ENCODE results near the gene ZKSCAN8.
"Not testable (repeated sequence)": the region's sequence is repeated elsewhere in the genome, so short reads cannot be mapped to it uniquely, and the experiment has no call there.

Gene ZKSCAN8

DNA sequence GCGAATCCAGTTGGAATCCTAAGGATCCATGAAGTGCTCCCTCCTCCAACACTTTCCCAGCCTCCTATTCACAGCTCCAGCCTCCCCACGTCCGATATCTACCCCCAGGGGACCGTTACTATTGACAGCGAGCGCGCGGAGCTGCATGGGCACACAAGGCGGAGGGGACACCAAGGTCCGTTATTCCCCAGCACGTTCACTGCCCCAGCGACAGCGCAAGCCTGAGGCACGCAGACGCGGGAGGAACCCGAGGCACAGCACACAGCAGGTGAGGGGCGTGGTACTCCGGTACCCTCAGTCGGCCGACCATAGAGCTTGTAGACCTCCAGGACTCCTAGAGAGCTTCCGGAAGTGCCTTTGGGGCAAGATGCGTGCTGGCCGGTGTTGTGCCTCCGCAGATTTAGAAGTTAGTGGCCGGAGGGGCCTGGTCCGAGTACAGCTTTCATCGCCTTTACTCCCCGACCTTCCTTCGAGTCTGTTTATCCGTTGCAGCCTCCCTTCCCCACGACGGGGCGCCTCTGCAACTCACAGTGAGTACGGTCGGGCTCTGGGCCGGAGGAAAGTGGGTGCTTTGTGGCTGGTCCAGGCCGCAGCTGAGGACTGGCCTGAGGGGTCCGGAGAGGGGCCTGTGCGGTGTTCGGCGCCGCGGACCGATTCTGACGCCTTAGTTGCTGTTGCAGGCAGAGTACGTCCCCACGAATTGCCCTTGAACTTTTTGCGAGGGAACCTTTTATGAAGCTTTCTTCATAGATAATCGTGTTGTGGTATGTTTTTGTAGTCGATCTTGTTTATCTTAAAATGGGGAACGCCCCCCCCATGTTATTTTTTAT is at the start of gene ZKSCAN8:
ZKSCAN8 (plus strand) TSS at position 384 of the 830 bp plus-strand sequence. CDS start 6,525 bp downstream, outside the sequence.
- DNase-seq: peak; percentile 92

DNA sequence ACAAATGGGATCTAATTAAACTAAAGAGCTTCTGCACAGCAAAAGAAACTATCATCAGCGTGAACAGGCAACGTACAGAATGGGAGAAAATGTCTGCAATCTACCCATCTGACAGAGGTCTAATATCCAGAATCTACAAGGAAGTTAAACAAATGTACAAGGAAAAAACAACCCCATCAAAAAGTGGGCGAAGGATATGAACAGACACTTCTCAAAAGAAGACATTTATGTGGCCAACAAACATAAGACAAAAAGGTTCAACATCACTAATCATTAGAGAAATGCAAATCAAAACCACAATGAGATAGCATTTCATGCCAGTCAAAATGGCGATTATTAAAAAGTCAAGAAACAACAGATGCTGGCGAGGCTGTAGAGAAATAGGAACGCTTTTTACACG is 39.5 kb upstream of the ZKSCAN8 start:
- not testable (repeated sequence) for DNase-seq

DNA sequence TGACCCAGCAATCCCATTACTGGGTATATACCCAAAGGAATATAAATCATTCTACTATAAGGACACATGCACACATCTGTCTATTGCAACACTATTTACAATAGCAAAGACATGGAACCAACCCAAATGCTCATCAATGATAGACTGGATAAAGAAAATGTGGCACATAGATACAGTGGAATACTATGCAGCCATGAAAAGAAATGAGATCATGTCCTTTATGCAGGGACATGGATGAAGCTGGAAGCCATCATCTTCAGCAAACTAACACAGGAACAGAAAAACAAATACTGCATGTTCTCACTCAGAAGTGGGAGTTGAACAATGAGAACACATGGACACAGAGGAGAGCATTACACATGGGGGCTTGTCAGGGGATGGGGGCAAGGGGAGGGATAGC is 39.0 kb upstream of the ZKSCAN8 start:
- DNase-seq: not testable (repeated sequence)

DNA sequence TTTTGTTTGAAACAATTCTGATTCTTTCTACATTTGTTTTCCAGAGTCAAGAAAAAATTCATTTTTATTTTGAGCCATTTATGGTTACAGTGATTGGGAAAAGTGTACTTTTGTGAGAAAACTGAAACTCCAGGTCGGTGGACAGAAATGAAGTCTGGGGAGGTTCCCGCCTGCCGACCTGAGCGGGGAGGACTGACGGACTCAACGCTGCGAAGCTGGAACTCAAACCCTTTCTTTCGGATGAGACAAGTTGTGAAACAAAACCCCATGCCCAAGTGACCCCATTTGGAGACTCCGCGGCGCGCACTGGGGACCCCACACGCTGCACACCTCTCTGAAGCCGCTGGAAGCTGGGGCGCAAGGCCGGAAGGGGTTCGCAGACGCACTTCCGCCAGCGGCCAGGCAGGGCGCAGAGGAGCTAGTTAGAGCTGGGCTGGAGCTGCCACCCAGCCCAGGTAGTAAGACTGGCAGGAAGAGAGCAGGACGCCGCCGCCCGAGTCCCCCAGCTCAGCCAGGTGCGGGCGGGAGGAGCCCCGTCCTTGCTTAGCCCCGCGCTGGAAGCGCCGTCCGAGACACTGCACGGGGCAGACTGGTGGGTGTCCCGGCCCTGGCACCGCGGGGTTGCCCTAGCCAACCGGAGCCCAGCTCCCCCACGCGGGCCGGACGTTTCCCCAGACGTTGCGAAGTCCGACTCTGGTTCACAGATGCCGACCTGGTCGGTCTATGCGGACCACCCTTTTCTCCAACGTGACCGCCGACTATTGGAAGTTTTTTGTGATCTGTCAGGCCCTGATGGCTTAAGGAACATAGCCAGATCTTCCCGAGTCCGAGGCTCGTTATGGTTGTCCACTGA is 37.1 kb upstream of the ZKSCAN8 start:
- DNase-seq: peak; percentile 74

DNA sequence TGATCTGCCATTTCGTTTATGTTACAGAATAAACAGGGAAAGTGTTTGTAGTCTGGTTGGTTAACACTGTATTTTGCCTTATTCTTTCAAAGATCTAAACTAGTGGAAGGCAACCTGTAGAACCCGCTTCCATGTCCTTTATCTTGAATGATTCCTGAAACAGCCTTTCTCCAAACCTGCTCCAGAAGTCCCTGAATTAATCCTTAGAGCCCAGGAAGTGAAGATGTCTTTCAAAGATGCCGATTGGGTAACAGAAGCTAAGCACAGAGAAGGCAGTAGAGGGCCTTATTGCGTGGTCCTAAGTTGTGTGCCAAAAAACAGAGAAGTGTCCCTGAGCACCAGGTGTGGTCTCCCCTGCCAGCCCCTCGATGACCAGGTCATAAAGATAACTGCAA is 36.4 kb upstream of the ZKSCAN8 start:
- DNase-seq: no peak

DNA sequence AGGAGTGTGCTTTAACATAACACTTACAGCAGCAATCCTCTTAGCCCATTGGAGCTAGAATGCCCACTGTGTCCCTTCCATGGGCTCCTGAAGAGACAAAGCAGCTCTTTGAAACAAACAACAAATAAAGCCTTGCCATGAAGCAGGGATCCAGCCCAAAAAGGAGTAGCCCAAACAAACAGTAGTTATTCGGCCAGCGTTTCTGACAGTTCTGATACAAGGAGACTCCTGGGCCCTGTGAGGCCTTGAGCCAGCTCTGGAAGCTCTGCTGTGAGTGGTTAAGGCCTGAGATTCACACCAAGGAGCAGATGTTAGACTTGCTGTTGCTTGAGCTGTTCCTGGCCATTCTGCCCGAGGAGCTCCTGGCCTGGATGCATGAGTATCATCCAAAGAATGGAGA is 34.2 kb upstream of the ZKSCAN8 start:
- DNase-seq: no peak

DNA sequence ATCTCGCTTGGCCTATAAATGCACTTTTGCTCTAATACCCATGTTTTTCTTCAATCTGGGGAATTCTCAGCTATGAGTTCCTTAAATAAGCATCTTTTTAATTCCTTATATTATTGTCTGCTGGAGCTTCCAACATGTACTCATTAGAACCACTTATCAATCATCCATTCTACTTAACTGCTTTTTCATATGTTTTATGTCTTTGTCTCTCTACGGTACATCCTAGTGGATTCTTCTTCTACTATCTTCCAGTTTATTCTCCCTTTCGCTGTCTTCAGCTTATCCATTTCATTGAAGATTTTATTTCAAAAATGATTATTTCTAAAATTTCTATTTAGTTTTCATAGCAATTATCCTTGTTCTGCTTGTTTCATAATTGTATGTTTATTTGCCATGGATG is 29.7 kb upstream of the ZKSCAN8 start:
- DNase-seq: no peak

DNA sequence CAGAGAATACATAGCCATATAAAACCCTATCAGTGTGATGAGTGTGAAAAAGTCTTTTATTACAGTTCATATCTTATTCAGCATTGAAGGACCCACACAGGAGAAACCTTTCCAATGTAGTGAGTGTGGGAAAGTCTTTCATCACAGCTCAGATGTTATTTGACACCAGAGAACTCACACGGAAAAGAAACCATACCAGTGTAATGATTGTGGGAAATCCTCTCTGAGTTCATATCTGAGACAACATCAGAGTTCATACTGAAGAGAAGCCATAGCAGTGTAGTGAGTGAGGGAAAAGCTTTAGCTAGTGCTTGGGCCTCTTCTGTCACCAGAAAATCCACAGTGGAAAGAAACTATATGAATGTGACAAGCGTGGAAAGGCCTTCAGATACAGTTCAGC is 25.9 kb upstream of the ZKSCAN8 start:
- DNase-seq: no peak

DNA sequence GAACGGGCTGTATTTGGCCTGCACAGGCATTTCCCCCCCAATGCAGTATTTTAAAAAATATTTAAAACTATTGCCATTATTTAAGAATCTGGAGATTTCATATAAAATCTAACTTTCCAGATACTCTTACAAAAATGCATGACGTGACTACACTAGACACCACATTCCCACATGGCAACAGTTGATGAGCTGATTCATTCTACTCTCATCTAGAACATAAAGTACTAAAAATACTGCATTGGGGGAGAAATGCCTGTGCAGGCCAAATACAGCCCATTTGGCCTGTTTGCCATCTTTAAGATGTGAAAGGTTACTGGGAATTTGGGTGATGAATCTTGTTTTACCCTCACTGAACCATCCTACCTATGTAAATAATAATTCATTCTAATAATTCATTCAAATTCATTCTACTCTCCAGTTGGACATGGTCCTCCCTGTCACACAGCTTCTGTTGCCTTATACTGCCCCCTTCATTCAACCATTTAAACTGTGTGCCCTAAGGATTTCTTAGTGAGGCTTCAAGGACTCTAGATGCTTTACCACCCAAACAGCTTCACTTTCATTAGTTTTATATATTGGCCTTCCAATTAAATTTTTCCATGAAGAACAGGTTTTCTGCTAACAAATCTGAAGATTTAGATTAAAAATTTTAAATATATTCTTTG is 24.2 kb upstream of the ZKSCAN8 start:
- no peak for DNase-seq

DNA sequence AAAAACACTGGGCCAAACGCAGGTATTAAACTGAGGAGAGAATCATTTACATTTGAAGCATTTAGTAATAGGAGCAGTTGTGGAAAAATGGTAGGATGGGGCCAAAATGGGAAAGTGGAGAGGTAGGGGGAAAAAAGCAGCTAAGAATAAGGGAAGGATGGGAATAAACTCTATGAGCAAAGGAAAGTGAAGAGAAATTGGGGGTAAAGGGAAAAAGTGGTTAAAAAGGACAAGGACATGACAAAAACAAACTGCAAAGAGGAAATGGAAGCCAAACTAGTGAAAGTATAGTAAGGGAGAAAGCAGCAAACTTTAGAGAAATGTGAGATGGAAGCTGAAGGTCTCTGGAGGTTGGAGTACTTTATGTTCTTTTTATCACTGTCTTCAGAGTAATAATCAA is 23.5 kb upstream of the ZKSCAN8 start:
- DNase-seq: no peak

DNA sequence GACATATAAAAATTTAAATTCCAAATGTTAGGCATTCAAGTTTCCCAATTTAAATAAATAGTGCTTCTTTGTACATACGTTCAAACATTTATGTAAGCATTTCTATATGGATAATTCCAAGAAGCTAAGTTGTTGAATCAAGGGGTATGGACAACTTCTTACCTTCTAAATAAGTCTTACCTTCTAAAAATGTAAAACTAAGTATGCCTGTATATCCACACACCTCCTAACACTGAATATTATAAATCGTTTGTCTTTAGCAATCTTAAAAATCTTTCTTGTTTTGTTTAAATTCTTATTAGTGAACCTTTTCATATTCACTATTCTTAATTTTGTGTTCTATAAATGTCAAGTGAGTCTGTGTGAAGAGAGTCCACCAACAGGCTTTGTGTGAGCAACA is 19.8 kb upstream of the ZKSCAN8 start:
- no peak for DNase-seq

DNA sequence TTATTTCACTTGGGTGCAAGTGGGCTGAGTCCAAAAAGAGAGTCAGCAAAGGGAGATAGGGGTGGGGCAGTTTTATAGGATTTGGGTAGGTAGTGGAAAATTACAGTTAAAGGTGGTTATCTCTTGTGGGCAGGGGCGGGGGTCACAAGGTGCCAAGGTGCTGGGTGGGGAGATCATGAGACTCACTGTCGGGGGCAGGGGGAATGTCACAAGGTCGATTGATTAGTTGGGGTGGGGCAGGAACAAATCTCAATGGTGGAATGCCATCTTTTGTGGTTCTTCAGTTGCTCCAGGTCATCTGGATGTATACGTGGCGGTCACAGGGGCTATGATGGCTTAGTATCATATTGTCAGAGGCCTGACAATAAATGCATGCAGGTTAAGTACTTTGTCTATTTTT is 19.4 kb upstream of the ZKSCAN8 start:
- not testable (repeated sequence) for DNase-seq

DNA sequence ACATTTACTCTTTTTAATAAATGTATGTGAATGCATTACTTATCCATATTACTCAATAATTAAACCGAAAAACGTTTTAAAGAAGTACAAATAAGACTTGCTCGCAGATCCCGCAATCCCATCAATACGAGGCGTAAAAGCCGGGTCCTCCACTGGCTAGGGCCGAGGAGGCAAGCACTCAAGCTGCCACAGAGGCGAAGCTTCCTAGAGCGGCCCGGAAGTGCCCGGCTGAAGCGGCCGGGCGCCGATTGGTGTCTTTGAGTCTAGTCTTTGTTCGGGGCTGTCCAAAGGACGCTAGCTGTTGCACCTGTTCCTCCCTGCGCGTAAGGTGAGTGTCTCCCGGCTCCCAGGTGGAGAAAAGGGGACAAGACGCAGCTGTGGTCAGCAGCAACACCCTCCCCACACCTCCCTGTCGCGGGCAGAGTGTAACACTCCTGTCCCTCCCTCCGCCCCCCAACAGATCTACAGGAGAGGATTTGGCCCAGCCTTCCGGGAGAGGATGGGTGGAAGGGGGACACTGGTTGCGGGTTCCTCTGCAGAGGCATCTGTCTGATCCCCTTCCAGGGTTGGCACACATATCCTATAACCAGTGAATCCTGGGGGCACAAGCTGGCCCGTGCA is 17.2 kb upstream of the ZKSCAN8 start, which contains the start of gene ZSCAN16:
ZSCAN16 (plus strand) TSS at position 260 of the 621 bp plus-strand sequence. CDS start 835 bp downstream, outside the sequence.
- peak; percentile 80 for DNase-seq

DNA sequence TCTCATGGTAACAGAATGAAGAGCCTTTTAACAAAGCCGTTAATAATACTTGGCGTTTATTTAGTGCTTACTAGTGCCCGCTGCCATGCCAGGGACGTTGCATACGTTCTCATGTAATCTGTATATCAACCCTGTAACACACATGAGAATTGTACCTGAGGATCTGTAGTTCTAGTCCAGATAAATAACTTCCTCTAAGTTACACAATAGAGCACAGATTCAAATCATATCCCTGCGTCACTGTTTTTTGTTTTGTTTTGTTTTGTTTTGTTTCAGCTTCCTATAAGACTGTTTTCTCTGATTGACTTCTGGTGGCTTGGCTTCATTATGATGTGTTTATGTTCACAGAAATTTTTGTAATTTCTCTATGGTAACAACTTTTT is 16.7 kb upstream of the ZKSCAN8 start:
- no peak for DNase-seq

DNA sequence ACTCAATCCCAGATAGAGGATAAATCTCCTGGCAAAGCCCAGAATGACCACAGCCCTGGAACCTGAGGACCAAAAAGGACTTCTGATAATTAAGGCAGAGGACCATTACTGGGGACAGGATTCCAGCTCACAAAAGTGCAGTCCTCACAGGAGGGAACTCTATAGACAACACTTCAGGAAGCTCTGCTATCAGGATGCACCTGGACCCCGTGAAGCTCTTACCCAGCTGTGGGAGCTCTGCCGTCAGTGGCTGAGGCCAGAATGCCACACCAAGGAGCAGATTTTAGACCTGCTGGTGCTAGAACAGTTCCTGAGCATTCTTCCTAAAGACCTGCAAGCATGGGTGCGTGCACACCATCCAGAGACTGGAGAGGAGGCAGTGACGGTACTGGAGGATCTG is 16.3 kb upstream of the ZKSCAN8 start:
- DNase-seq: no peak

DNA sequence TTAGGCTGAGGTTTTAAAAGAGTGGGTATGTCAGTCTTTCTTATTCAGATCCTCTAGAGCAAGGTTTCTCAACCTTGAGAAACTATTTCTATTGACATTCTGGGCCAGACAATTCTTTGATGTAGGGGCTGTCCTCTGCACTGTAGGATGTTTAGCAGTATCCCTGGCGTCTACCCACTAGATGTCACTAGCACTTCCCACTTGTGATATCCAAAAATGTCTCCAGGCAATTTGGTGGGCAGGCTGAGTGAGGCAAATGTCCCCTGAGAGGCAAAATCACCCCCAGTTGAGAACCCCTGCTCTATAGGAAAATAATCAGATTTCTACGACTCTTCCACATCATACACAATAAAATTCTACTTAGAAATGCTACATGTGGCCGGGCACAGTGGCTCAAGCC is 7.7 kb upstream of the ZKSCAN8 start:
- DNase-seq: peak; percentile 3

DNA sequence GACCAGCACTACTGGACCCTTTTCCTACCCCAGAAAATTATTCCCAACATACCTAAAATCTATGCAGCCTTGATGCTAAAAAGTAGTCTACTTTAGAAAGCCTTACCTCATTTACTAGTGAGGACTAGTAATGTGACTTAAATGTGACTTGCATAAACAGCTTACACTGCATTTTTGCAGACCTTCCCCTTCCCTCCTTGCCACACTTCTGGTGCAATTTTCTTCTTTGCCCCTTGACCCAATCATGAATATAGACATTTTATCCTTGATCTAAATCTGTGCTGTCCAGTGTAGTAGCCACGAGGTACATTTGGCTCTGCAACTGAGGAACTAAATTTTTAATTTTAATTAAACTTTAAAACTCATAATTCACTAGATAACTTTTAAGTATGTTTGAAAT is 7.0 kb upstream of the ZKSCAN8 start:
- DNase-seq: no peak

DNA sequence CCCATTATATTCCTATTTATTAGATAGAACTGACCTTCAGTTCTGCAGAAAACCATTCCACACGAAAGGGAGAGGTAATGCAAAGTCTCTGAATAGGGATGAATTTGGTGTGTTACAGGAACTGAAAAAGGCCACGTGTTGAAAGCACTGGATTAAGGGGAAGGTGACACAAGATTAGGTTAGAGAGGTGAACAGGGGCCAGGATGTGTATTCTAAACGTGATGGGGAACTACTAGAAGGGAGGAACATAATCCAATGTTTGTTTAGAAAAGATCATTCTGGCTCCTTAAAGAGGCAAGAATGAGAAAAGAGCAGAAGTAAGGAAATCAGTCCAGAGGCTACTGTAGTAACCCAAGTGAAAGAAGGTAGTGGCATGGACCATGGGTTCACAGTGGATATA is 6.3 kb upstream of the ZKSCAN8 start:
- DNase-seq: no peak

DNA sequence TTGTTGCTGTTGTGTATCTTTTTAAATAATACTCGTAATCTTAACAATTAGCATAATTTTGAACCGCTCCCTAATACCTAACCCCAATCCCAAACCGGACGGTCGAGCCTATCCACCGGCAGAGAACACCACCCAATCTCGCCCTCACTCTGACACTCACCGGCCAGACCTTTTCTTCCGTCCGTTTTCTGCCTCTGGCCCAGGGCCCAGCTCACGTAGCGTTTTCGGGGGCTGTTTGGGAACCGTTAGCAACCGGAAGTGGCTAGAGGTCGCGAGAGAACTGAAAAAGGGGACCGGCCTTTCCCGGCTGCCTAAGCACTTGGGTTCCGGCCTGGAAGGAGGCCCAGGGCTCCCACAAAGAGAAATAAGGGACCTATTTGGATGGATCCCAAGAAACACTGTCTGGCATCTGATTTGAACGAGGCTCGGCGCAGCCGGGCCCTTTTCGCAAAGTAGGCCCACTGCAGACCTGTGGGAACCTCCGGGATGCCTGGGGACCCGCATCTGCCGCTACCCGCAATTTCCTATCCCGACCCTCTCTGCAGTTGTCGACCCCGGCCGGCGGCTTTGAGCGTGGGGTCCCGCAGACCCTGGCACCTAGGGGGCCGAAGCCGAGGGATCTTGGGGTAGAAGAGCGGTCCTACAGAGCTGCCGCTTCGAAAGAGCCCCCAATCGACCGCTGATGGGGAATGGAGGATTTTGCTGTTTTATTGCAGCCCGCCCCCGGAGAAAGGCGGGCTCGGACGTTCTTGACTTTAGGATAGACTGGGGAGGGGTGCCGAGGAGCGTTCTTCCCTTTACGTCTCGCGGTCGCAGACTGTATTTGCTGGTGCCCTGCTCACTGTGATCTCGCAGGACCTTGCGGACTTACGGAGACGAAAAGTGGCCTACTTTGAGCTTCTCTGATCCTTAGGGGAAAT is 4.8 kb upstream of the ZKSCAN8 start:
- DNase-seq: peak; percentile 89

DNA sequence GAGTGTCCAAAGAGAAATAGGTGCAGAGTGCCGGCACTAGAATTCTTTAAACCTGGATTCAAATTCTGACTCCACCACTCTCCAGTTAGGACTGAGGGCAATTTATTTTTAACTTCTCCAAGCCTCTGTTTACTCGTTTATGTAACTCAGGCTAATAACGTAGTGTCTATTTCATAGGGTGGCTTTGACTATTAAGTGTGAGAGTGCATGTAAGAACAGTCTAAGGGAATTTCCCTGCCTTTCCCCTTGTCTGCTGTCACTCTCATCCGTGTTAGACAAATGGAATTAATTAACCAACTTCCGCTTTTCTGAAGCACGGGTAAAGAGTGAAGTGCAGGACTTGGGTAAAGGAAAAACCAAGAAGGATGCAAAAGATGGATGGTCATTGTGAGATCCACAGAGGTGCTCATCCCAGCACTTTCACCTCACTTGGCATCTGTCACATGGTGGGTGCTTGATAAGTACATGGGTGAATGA is 4.1 kb upstream of the ZKSCAN8 start:
- DNase-seq: peak; percentile 9

DNA sequence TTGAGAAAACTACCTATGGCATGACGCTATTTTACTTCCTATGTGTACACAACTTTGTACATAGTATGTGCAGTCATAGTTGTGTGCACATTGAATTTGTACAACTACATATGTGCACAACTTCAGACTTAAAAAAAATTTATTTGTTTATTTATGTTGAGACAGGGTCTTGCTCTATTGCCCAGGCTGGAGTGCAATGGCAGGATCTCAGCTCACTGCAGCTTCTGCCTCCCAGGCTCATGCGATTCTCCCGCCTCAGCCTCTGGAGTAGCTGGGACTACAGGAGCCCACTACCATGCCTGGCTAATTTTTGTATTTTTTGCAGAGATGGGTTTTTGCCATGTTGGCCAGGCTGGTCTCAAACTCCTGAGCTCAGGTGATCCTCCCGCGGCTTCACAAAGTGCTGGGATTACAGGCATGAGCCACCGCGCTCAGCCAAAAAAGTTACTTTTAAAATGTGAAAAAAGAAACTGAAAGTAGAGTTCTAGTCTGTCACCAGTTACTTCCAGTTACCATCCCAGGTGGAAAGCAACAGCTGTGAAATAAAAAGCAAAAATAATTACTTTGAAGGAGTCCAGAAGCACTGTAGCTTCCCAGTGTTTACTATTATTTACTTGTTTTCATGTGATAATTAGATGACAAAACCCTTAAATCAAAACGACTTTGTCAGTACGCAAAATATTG is 1.7 kb upstream of the ZKSCAN8 start:
- no peak for DNase-seq

Measured in NCI-H2171 (cell line).